ENCODE measurements around the gene ZBTB49. TPM values are rescaled to one million over a fixed set of nuclear protein-coding genes. Genes with fewer than 3 reads are reported as not detected.

ZBTB49 gene
- total RNA-seq, 1 donor from 2014 or later: 4.2 TPM

DNA sequence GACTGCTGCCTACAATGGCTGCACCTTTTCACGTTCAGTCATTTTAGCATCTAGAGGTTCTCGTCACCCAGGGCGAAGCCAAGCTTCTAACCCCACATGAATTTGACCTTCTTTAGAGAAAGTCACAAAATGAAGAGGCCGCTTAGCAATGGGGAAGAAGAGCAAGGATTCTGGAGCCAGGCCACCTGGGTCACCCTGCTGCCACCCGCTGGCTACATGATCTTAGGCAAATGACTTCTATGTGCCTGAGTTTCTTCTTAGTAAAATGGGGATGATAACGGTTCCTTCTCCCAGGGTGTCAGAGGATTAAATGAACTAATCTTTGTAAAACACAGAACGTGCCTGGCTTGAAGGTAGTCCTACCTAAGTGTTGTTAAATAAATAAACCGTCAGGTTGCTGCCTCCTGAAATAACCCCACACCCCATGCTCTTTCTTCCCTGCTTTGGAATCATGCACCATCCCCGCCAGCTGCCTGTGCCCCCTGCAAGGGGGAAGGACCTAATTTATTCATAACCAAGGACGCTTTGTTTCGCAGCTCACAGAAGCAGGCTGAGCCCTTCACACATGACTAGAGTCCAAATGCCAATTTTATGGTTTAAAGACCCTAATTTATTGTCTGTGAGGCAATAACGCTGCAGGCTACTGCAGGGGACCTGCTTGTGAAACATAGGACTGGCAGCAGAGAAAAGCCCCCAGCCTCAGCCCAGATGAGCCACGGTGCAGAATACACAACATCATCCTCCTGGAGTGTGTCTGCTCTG lies 68.2 kb downstream of the ZBTB49 start:
- no peak for ATAC-seq

DNA sequence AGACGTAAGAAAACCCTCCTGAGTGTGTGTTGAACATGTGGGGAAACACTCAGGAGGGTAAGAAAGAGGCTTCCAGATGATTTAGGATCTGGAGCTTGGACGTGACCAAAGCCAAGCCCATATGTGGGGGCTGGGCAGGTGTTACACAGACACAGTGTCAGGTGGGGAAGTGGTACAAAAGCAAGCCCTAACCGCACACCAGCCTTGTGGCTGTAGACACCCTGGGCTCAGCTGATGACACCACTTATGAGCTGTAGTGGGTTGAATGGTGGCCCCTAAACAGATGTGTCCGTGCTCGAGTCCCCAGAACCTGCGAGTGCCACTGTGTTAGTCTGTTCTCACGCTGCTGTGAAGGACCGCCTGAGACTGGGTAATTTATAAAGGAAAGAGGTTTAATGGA lies 71.8 kb downstream of the ZBTB49 start:
- no peak for ATAC-seq

DNA sequence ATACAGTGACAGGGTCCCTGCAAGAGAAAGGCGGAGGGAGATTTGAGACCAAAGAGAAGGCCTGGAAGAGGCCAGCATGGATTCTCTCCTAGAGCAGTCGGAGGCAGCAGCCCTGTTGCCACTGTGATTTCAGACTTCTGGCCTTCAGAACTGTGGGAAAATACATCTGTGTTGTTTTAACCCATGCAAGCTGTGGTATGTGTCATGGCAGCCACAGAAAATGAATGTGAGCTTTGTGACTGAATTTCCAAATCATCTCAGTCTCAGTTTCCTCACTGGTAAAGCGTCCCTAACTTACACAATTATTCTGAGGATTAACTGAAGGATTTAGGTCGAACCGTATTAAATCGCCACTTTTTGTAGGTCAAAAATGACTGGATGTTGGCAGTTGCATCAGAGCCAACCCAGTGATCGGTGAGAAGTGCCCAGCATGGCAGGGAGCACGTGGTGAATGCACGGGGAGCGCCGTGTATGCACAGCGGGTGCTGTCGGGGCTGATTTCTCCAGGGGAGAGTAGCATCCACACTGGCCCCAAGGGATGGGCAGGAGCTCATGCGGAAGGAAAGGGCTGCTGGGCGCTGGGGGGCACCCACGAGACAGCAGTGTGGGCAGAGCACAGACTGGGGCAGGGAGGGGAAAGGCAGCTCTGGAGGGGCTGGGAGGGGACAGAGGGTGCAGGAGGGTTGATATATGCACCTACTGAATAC lies 73.1 kb downstream of the ZBTB49 start:
- no peak for ATAC-seq

DNA sequence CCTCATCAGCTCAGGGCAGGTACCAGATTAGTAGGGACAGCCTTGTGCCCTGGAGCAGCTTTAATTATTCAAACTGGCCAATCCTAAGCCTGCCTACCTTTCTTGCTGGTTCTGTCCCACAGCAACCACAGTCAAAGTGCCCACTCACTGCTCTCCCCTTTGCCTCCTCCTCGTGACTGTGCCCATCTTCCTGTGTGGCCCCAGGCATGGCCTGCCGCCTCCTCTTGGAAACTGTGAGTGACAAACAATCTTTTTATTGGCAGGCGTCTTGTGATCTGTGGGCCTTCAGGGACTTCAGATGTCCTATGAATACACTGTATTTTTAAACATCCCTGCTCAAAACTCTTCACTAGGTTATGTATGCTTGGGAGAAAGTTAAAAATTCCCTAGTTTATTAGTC lies 74.0 kb downstream of the ZBTB49 start:
- ATAC-seq: no peak

DNA sequence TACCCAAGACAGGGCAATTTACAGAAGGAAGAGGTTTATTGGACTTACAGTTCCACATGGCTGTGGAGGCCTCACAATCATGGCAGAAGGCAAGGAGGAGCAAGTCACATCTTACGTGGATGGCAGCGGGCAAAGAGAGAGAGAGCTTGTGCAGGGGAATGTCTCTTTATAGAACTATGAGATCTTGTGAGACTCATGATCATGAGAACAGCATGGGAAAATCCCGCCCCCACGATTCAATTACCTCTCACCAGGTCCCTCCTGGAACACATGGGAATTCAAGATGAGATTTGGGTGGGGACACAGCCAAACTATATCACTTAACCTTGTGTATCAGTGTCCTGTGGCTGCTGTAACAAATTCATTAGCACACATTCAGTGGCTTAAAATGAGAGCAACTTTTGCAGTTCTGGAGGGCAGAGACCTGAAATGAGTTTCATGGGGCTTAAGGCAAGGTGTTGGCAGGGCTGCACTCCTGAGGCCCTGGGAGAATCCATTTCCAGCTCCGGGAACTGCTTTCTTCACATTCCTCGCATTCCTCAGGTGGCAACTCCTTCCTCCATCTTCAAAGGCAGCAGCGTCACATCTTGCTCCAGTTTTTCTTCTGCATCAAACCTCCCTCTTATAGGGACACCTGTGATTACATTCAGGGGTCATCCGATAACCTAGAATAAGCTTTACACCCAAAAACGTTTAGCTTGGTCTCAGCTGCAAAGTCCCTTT lies 74.6 kb downstream of the ZBTB49 start:
- ATAC-seq: no peak

GRCh38 chr4:4368809-4369580 lies 78.9 kb downstream of the ZBTB49 start:
- no peak for ATAC-seq

Other genes starting within 250 kb of the ZBTB49 start
- 0.32 TPM for gene OTOP1, start 63.3 kb upstream of the ZBTB49 start, total RNA-seq
- gene TMEM128, start 42.0 kb upstream of the ZBTB49 start, total RNA-seq: 12.0 TPM
- gene LYAR, start 97 bp upstream of the ZBTB49 start, total RNA-seq: 16.1 TPM
- 58.5 TPM for gene NSG1, start 96.9 kb downstream of the ZBTB49 start, total RNA-seq